22Rv1 (cell line): ENCODE data around the gene COL4A2.

Experiments
- H3K27ac ChIP-seq: fragments of 450-650 bp; 2 replicates; pipeline ENCODE4 v1.5.1; 2017
- CTCF ChIP-seq: fragments of 450-650 bp; IDR thresholded peaks from 2 replicates; pipeline ENCODE4 v1.5.1; 2017; ENCODE audit warnings: mild to moderate bottlenecking
- ZFX ChIP-seq: fragments of 450-650 bp; IDR thresholded peaks from 2 replicates; pipeline ENCODE4 v1.6.1; 2017; ENCODE audit warnings: antibody characterized with exemption, borderline replicate concordance

Gene COL4A2

DNA sequence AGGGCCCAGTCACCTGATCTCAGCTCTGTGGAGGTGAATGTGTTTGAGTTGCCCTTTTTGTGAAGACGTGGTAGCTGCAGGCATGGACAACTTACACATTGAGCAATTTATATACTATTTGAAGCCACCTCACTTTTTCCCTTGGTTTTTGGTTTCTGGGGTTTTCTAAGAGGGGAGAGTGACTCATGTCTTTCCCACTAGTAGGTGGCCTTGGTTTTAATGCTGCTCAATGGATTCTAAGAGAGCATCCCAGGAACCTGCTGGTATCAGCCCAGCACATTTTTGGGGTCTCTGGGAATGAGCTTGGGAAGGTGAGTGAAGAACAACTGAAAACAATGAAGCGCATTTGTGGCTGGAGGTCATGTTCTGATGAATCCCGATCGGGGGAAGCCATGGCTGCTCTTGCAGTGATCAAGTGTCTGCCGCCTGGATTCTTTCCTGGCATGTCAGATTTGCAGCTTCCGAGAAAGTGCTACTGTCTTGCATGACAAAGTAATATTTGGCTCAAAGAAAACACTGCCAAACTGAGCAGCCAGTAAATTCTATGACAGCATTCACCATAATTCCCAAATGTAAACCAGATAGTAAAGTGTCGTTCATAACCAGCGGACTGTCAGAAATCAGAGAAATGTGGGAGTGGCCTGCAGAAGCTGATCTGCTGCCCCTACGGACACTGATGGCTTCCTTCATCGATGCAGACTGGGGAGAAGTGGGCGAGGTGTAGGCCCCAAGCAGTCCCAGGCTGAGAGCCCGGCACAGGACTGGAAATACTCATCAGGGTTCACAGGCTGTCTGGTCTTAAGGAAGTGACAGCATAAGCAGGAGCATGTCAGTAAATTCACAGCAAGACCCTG lies 98.7 kb downstream of the COL4A2 start:
- no peak overlapping the region for H3K27ac ChIP-seq
- TF ChIP-seq CTCF: no peak
- TF ChIP-seq ZFX: no peak

DNA sequence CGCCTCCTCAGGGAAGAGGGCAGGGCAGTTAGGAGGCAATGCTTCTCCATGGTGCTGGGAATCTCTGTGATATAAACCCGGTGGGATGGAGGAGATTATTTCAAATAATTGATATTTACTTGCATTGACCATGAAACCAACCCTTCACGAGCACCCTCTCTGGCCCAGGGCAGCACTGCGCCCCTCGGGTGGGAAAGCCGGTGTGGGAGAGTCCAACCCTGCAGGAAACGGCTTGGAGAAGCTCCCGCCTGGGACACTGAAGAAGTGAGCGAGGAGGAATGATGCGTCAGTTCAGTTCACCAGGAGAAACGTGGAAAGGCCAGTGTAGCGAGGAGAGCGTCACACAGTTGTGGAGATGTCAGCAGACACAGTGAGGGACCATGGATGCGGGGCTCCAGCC lies 99.9 kb downstream of the COL4A2 start:
- no peak overlapping the region for H3K27ac ChIP-seq
- no peak for TF ChIP-seq ZFX
- no peak for TF ChIP-seq CTCF

DNA sequence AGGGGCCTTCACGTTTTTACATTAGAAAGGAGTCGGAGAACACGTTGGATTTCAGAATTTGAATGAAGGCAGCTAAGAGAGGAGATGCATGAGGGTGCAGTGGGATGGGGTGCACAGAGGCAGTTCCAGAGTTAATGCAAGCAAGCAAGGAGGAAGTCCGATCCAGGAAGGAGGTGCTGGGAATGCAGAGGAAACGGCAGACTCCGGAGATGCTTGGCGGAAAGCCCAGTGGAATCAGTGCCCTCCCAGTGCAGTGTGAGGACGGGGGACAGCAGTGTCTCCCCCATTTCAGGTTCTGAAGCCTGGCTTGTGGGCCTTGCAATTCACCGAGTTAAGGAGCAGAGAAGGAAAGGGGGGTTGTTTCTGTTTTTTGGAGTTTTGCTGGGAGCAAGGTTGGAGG lies 100.4 kb downstream of the COL4A2 start:
- no peak overlapping the region for H3K27ac ChIP-seq
- no peak for TF ChIP-seq CTCF
- no peak for TF ChIP-seq ZFX

DNA sequence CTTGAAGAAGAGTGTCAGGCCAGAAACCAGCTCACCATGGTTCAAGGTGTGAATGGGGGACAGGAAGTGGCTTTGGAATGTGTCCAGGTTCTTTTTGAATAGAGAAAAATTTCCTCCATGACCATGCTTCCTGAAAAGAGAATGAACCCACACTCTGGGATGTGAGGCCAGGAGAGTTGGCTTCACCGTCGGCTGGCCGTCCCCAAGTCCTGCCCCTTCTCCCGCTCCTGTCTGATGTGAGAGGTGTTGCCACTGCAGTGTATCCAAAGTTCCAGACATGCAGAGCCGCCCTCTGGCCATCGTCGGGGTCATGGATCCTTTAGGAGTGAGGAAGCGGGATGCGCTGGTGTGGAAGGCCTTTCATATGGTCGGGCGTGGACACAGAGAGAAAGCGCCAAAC lies 101.2 kb downstream of the COL4A2 start:
- TF ChIP-seq CTCF: no peak
- TF ChIP-seq ZFX: no peak
- no peak overlapping the region for H3K27ac ChIP-seq

- TF ChIP-seq ZFX (no peak), CTCF (no peak)
- H3K27ac ChIP-seq: no peak overlapping the region
Observed at GRCh38 chr13:110409581-110409992, 102.5 kb downstream of the COL4A2 start.

GRCh38 chr13:110410000-110410399 lies 102.9 kb downstream of the COL4A2 start:
- no peak overlapping the region for H3K27ac ChIP-seq
- TF ChIP-seq ZFX (no peak), CTCF (no peak)

GRCh38 chr13:110410936-110411687 lies 104.0 kb downstream of the COL4A2 start:
- H3K27ac ChIP-seq: no peak overlapping the region
- TF ChIP-seq CTCF: no peak
- no peak for TF ChIP-seq ZFX
